ENCODE results near the gene TOM1L2. TPM values are rescaled to one million over a fixed set of nuclear protein-coding genes. Genes with fewer than 3 reads are reported as not detected.

TOM1L2 gene
- total RNA-seq, 1 experiment from 2014 or later, result 35.5 TPM

DNA sequence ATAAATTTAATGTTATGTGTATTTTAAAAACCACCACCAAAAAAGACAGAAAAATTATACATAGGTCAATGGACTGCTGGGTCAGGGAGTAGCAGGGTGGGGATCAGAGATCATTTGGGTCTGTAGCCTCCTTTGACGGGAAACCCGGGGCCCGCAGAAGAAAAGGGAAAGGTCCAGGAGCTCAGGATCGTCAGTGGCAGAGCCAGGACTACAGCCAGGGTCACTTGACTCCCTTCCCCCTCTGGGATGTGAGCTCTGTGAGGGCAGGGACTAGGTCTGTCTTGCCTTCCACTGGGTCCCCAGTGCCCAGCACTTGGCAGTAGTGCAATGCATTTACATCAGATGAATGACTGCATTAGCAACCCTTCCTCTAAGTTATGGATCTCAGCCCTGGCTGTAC is 62.1 kb downstream of the TOM1L2 start:
- H3K27me3 Mint-ChIP-seq (ENCODE audit: insufficient read depth, unreplicated experiment), result no peaks in the 10 kb centered on the region
- no peak overlapping the region for H3K27ac Mint-ChIP-seq (ENCODE audit: unreplicated experiment)
- no TSS peak for BruUV-seq (replicated peaks)
- H3K9me3 Mint-ChIP-seq (ENCODE audit: unreplicated experiment), result no peaks in the 10 kb centered on the region
- no peak for DNase-seq
- no peak overlapping the region for H3K4me3 Mint-ChIP-seq (ENCODE audit: unreplicated experiment)
- peaks cover 15% of the 10 kb centered on the region for H3K36me3 Mint-ChIP-seq (ENCODE audit: insufficient read depth, unreplicated experiment)
- peaks cover 14% of the 10 kb centered on the region for H3K4me1 Mint-ChIP-seq (ENCODE audit: low read depth, unreplicated experiment)
- intact Hi-C loops (cut with micrococcal nuclease; ENCODE audit: unreplicated experiment), result no loop called here
- no peaks in the 10 kb centered on the region for H3K9me3 ChIP-seq
- ChIA-PET CTCF (no interaction called here), POLR2A (no interaction called here)
- TF ChIP-seq, protein P1, sequence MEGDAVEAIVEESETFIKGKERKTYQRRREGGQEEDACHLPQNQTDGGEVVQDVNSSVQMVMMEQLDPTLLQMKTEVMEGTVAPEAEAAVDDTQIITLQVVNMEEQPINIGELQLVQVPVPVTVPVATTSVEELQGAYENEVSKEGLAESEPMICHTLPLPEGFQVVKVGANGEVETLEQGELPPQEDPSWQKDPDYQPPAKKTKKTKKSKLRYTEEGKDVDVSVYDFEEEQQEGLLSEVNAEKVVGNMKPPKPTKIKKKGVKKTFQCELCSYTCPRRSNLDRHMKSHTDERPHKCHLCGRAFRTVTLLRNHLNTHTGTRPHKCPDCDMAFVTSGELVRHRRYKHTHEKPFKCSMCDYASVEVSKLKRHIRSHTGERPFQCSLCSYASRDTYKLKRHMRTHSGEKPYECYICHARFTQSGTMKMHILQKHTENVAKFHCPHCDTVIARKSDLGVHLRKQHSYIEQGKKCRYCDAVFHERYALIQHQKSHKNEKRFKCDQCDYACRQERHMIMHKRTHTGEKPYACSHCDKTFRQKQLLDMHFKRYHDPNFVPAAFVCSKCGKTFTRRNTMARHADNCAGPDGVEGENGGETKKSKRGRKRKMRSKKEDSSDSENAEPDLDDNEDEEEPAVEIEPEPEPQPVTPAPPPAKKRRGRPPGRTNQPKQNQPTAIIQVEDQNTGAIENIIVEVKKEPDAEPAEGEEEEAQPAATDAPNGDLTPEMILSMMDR (IDR thresholded peaks at IDR 0.05; ENCODE audit: insufficient read depth in 1 of 2, low read depth in 1 of 2, low read length in 1 of 2, severe bottlenecking in 1 of 2, unreplicated experiment in 1 of 2), result no peak
- H3K4me3 ChIP-seq (ENCODE audit: low read depth, low read length), result no peak overlapping the region
- H3K27me3 ChIP-seq (replicated peaks; ENCODE audit: control insufficient read depth, insufficient read depth, low read length), result no peaks in the 10 kb centered on the region
- H3K36me3 ChIP-seq (ENCODE audit: control insufficient read depth, insufficient read depth, low read length), result no peaks in the 10 kb centered on the region
- peaks cover 17% of the 10 kb centered on the region for H3K4me1 ChIP-seq

- ChIA-PET CTCF (no interaction called here), POLR2A (no interaction called here)
- Mint-ChIP-seq H3K36me3 (ENCODE audit: insufficient read depth, unreplicated experiment) (peaks cover 20% of the 10 kb centered on the region), H3K27ac (ENCODE audit: unreplicated experiment) (no peak overlapping the region), H3K9me3 (ENCODE audit: unreplicated experiment) (no peaks in the 10 kb centered on the region), H3K4me1 (ENCODE audit: low read depth, unreplicated experiment) (peaks cover 6% of the 10 kb centered on the region), H3K27me3 (ENCODE audit: insufficient read depth, unreplicated experiment) (no peaks in the 10 kb centered on the region), H3K4me3 (ENCODE audit: unreplicated experiment) (no peak overlapping the region)
- H3K27me3 ChIP-seq (replicated peaks; ENCODE audit: control insufficient read depth, insufficient read depth, low read length), result no peaks in the 10 kb centered on the region
- no peaks in the 10 kb centered on the region for H3K36me3 ChIP-seq (ENCODE audit: control insufficient read depth, insufficient read depth, low read length)
- TF ChIP-seq, protein P1 (IDR thresholded peaks at IDR 0.05; ENCODE audit: insufficient read depth in 1 of 2, low read depth in 1 of 2, low read length in 1 of 2, severe bottlenecking in 1 of 2, unreplicated experiment in 1 of 2), result no peak
- no peak for DNase-seq
- intact Hi-C loops (cut with micrococcal nuclease; ENCODE audit: unreplicated experiment), result no loop called here
- no TSS peak for BruUV-seq (replicated peaks)
- H3K9me3 ChIP-seq, result no peaks in the 10 kb centered on the region
- H3K4me1 ChIP-seq, result peaks cover 8% of the 10 kb centered on the region
- no peak overlapping the region for H3K4me3 ChIP-seq (ENCODE audit: low read depth, low read length)
These were observed 63.1 kb downstream of the TOM1L2 start for GRCh38 chr17:17909078-17909477.

DNA sequence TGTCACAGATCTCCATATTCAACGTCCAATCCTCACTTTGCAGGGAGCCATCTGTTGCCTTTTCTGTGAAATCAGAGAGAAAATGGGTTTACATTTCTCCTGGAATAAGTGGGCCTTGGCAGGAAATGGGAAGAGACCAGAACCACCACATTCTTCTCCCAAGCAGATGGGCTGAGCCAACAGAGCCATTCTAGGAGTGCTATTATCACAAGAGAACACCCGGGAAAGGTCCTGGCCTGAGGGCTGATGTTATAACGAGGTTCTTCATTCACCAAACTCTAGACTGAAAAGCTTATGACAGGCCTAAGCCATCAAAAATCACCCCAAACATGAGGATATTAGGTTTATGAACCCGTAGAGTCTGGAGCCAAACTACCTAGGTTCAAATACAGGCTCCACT is 64.7 kb downstream of the TOM1L2 start:
- H3K9me3 Mint-ChIP-seq (ENCODE audit: unreplicated experiment), result no peaks in the 10 kb centered on the region
- no peak overlapping the region for H3K4me3 Mint-ChIP-seq (ENCODE audit: unreplicated experiment)
- intact Hi-C loops (cut with micrococcal nuclease; ENCODE audit: unreplicated experiment), result no loop called here
- BruUV-seq (replicated peaks), result no TSS peak
- Histone ChIP-seq H3K9me3 (no peaks in the 10 kb centered on the region), H3K36me3 (ENCODE audit: control insufficient read depth, insufficient read depth, low read length) (no peaks in the 10 kb centered on the region), H3K4me3 (ENCODE audit: low read depth, low read length) (no peak overlapping the region), H3K4me1 (no peaks in the 10 kb centered on the region), H3K27me3 (replicated peaks; ENCODE audit: control insufficient read depth, insufficient read depth, low read length) (no peaks in the 10 kb centered on the region)
- DNase-seq, result no peak
- no peaks in the 10 kb centered on the region for H3K4me1 Mint-ChIP-seq (ENCODE audit: low read depth, unreplicated experiment)
- H3K36me3 Mint-ChIP-seq (ENCODE audit: insufficient read depth, unreplicated experiment), result peaks cover 15% of the 10 kb centered on the region
- H3K27ac Mint-ChIP-seq (ENCODE audit: unreplicated experiment), result no peak overlapping the region
- TF ChIP-seq, protein P1 (IDR thresholded peaks at IDR 0.05; ENCODE audit: insufficient read depth in 1 of 2, low read depth in 1 of 2, low read length in 1 of 2, severe bottlenecking in 1 of 2, unreplicated experiment in 1 of 2), result no peak
- CTCF ChIA-PET, result no interaction called here
- POLR2A ChIA-PET, result no interaction called here
- no peaks in the 10 kb centered on the region for H3K27me3 Mint-ChIP-seq (ENCODE audit: insufficient read depth, unreplicated experiment)
